Motor neuron (in vitro differentiated cells): Measurements from ENCODE around the gene TBCCD1. TPM values are rescaled to one million over a fixed set of nuclear protein-coding genes. Genes with fewer than 3 reads are reported as not detected.
A peak's percentile ranks its signal among the peaks of the same experiment; 100 is the strongest.
"Not testable (repeated sequence)": the region's sequence is repeated elsewhere in the genome, so short reads cannot be mapped to it uniquely, and the experiment has no call there.

ENCODE experiments used
- ATAC-seq, 8 experiments: fragments of 200-7000 bp; cut with Tn5 transposase; replicated peaks in 6 of 8; 2 replicates each; pipeline ENCODE4 v1.8.0; 2021; ENCODE audit warnings: mild to moderate bottlenecking in 8 of 8, moderate library complexity in 8 of 8
- H3K27ac ChIP-seq, 2 donors: fragments of 250-450 bp; sonication (Bioruptor Pico); 2 replicates each; pipeline ENCODE4 v1.9.0; 2021; ENCODE audit warnings: antibody characterized with exemption in 2 of 2, mild to moderate bottlenecking in 2 of 2, moderate library complexity in 1 of 2
- H3K4me1 ChIP-seq, 2 donors: fragments of 250-450 bp; sonication (Bioruptor Pico); replicated peaks in 1 of 2; 2 replicates each; pipeline ENCODE4 v1.6.1; 2021; ENCODE audit warnings: antibody characterized with exemption in 2 of 2, mild to moderate bottlenecking in 2 of 2, moderate library complexity in 1 of 2
- H3K4me3 ChIP-seq, 5 donors: fragments of 250-450 bp; sonication (Bioruptor Pico); 2 replicates each; pipeline ENCODE4 v1.9.0; 2021; ENCODE audit warnings: antibody characterized with exemption in 5 of 5, mild to moderate bottlenecking in 5 of 5, moderate library complexity in 4 of 5
- WGBS, 10 experiments: fragments of 450-650 bp; shearing (Covaris generic); methylation state at CpG; one replicate each; pipeline ENCODE4 v1.0.0; 2022; 5-methylcytosine and 5-hydroxymethylcytosine counted together
- in situ Hi-C, 9 experiments: fragments of 400-800 bp; cut with MboI; loops; one replicate each; pipeline ENCODE4 v1.15.0; 2021; ENCODE audit warnings: low sequenced_read_pairs in 9 of 9, low pct_unique_long_range_greater_than_20kb in 2 of 9; ENCODE audit not compliant: unreplicated experiment in 9 of 9
- total RNA-seq, 8 experiments: library from RNA; unstranded; fragments of 300-600 nt; gene quantifications; 2 replicates each; pipeline versions ENCODE4 v1.2.3 to v1.2.4, GENCODE V29; 2022

Gene TBCCD1
- total RNA-seq, 8 experiments from 2014 or later = 8.4 to 16.6 (median 12.6) TPM

DNA sequence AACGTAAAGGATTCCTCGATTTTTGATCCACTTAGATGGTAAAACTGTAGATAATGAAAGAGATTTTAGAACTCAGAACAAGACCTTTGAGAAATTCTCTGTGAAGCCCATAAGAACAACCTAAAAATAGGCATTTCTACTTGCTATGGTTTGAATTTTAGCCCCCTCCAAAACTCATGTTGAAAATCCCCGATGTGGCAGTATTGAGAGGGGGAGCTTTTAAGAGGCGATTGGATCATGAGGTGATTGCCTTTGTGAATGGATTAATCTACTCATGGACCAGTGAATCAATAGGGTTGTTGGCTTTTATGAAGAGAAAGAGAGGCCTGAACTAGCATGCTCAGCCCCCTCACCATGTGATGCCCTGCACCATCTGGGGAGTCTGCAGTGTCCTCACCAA is 25.5 kb upstream of the TBCCD1 start:
- ATAC-seq = no peak
- in situ Hi-C loops = loop anchor here in 1 of 9 experiments (25.0 kb wide), 1 partner anchor 195 kb away; the partner anchor contains the start of gene EIF4A2
- no peak overlapping the region for H3K27ac ChIP-seq
- no peaks in the 10 kb centered on the region for H3K4me1 ChIP-seq
- H3K4me3 ChIP-seq = no peak overlapping the region
- WGBS, 10 experiments = 44 to 100% (median 92%) methylated on average over 1 to 4 of the region's 4 CpGs

DNA sequence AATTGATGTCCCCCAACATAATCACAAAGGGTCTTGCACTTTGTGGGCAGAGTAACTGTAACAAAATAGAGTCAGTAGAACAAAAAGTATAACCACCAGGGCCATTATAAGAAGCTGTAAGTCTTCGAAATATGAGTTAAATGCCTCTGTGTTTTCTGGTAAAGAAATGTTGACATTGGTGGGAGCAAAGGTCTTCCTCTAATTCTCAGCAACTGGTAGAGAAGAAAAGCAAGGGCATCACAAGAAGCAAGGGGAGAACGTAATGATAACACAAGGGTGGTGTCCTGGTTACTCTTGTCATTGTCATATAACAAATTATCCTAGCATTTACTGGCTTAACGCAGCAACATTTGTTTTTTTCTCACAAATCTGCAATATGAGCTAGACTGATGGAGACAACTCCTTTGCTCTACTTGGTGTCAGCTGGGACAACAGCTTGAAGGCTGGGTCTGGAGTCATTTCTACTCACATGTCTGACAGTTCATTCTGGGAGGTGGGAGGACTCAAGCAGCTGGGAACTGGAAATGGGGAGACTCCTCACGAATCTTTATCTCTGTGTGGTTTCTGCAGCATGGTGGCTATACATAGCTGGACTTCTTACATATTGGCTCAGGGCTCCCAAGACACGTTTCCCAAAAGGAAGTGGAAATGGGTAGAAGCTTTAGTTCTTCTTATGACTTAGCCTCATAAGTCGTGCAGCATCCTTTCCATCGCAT is 23.6 kb upstream of the TBCCD1 start:
- no peak overlapping the region for H3K27ac ChIP-seq
- no peak overlapping the region for H3K4me3 ChIP-seq
- H3K4me1 ChIP-seq = no peaks in the 10 kb centered on the region
- no peak for ATAC-seq
- in situ Hi-C loops = loop anchor here in 1 of 9 experiments (25.0 kb wide), 1 partner anchor 197 kb away; the partner anchor contains the start of gene EIF4A2
- WGBS, 10 experiments = 20 to 93% (median 74%) methylated on average over 1 to 7 of the region's 7 CpGs

DNA sequence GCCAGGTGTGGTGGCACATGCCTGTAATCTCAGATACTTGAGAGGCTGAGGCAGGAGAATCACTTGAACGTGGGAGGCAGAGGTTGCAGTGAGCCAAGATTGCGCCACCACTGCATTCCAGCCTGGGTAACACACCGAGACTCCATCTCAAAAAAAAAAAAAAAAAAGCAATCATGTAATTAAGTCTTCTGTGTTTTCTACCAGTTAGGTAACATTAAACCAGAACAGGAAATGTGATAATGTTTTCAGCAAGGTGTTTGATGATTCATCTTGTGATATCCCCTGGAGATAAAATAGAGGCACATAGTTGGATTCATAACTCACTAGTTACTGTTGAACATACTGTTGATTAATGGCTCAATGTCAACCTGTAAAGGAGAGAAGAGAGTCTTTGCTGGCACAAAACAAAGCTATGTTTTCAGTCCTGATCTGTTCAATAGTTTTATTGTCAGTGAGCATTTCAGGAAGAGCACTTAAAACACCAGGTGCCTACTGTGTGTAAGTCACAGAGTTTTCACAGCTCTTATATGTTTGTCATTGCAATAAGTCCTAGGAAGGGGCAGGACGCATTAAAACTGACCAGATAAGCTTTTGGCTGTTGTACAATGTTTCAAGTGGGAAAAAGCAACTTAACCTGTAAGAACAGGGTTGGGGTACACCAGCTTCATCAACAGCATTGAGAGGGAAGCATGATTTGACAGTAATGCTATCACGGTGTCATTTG is 22.9 kb upstream of the TBCCD1 start:
- ATAC-seq = no peak
- WGBS, 10 experiments = 13 to 100% (median 69%) methylated on average over 1 to 5 of the region's 5 CpGs
- in situ Hi-C loops = loop anchor here in 1 of 9 experiments (25.0 kb wide), 1 partner anchor 197 kb away; the partner anchor contains the start of gene EIF4A2

DNA sequence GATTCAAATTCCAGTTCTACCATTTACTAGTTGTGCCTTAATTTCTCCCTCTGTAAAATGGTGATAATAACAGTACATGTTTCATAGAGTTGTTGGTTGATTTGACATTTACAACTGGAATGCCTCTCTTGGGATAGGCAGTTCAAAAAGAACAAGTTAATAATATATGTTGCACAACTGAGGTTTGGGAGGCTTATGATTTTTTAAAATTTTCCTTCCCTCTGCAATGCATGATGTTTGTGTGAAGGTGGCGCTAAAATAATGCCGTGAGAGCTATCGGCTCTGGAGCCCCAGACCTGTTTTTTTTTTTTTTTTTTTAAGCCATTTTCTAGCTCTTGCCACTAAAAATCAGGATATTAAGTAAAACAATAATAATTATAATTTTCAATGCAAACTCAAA is 22.0 kb upstream of the TBCCD1 start:
- Histone ChIP-seq H3K4me3 (no peak overlapping the region), H3K27ac (no peak overlapping the region), H3K4me1 (no peaks in the 10 kb centered on the region)
- peak in 2 of 8 experiments; percentile 45 to 52 for ATAC-seq
- in situ Hi-C loops = loop anchor here in 1 of 9 experiments (25.0 kb wide), 1 partner anchor 198 kb away; the partner anchor contains the start of gene EIF4A2
- 30 to 60% (median 43%) methylated on average over 2 to 3 of the region's 3 CpGs; no CpG with 5 or more reads in 1 of the 10 experiments for whole genome bisulfite sequencing, 10 experiments

More for the DNA sequence above, 22.9 kb upstream of the TBCCD1 start:
- no peak overlapping the region for H3K27ac ChIP-seq
- H3K4me1 ChIP-seq = no peaks in the 10 kb centered on the region
- H3K4me3 ChIP-seq = no peak overlapping the region

DNA sequence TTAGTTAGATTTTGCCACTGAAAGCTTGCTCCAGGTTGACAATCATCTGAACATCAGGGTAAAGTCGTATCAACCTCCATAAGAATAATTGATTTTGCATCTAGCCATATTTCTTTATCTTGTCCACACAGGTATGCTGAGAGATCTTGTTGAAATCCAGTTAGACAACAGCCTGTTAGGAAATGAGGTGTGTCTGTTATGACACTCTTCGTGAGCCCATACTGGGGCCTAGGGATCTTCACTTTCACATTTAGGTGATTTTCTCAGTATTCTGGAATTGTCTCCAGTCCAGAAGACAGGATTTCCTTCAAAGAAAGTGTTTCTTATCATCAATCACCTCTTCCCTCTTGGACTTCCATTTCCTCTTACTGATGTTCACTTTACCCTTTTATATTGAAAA is 21.5 kb upstream of the TBCCD1 start:
- no peak overlapping the region for H3K27ac ChIP-seq
- peak in 2 of 8 experiments; percentile 67 to 72 for ATAC-seq
- no peak overlapping the region for H3K4me3 ChIP-seq
- in situ Hi-C loops = loop anchor here in 1 of 9 experiments (25.0 kb wide), 1 partner anchor 199 kb away; the partner anchor contains the start of gene EIF4A2
- no peaks in the 10 kb centered on the region for H3K4me1 ChIP-seq
- 15 to 81% (median 57%) methylated on average over 1 to 2 of the region's 2 CpGs; no CpG with 5 or more reads in 3 of the 10 experiments for WGBS, 10 experiments

DNA sequence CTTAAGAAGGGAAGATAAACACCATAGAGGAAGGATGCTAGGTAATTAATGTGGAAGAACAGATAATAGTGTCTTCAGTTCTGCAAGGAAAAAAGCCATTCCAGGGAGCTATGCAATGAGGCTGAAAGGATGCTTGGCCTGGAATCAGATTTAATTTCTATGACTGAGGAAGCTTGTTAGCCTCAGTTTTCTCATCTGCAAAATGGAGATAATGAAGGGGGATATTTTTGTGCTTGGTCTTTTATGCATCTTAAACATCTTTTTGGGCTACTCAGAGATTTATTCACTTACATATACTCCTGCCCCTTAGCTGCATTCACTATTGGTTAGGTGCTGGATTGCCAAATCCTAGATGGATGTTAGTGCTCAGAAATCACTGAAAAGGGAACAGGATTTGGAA is 20.0 kb upstream of the TBCCD1 start:
- no peak overlapping the region for H3K27ac ChIP-seq
- no peak overlapping the region for H3K4me3 ChIP-seq
- ATAC-seq = no peak
- no peaks in the 10 kb centered on the region for H3K4me1 ChIP-seq
- in situ Hi-C loops = loop anchor here in 1 of 9 experiments (25.0 kb wide), 1 partner anchor 200 kb away; the partner anchor contains the start of gene EIF4A2

DNA sequence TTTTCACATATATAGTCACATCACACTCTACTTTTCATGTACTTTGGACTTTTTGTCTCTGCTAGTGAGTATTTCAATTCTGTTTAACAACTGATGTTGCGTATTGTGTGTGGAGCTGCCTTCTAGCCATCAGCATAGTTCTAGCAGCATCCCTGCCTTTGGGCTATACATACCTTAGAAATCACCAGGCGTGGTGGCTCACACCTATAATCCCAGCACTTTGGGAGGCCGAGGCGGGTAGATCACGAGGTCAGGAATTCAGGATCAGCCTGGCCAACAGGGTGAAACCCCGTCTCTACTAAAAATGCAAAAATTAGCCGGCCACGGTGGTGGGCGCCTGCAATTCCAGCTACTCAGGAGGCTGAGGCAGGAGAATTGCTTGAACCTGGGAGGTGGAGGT is 19.1 kb upstream of the TBCCD1 start:
- WGBS, 10 experiments = 86 to 100% (median 96%) methylated on average over 1 to 7 of the region's 9 CpGs; no CpG with 5 or more reads in 2 of the 10 experiments
- H3K27ac ChIP-seq, H3K4me1 ChIP-seq, ATAC-seq, H3K4me3 ChIP-seq: not testable (repeated sequence)
- in situ Hi-C loops = loop anchor here in 1 of 9 experiments (25.0 kb wide), 1 partner anchor 201 kb away; the partner anchor contains the start of gene EIF4A2

DNA sequence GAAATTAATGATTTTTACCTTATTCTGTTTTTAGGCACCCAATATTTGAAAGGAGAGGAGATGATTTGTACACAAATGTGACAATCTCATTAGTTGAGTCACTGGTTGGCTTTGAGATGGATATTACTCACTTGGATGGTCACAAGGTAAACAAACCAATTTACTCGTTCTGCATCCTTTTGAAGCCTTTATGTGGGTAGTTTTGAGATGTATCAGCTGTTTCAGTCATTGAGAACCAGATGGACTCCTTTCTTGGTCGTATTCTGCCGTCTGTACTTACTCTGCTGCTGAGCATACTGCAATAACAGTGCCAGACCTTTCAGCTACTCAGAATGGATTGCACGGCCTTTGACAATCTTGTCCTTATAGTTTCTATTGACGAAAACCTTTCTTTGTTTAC is 16.7 kb upstream of the TBCCD1 start:
- 30 to 74% (median 49%) methylated on average over 3 to 5 of the region's 5 CpGs for WGBS, 10 experiments
- in situ Hi-C loops = loop anchor here in 1 of 9 experiments (25.0 kb wide), 1 partner anchor 203 kb away; the partner anchor contains the start of gene EIF4A2
- Histone ChIP-seq H3K4me1 (no peaks in the 10 kb centered on the region), H3K27ac (no peak overlapping the region), H3K4me3 (no peak overlapping the region)
- ATAC-seq = no peak

DNA sequence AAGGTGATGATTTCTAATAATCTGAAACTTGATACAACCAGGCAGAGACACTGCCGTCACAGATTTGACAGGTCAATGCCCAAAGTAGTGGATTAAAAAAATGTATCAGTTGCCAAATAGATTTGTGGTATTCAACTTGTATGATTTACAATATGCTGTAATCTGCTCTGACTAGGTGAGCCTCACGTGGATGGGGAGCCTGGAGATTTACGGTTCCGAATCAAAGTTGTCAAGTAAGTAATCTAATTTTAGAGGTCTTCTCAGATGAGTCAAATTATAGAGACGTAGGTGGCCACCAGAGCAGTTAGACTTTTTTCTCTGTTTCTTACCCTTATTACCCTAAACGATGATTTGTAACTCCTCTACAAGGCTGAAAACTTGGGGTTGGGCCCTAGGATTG is 15.4 kb upstream of the TBCCD1 start:
- WGBS, 10 experiments = 83 to 100% (median 97%) methylated on average over 1 to 6 of the region's 6 CpGs; no CpG with 5 or more reads in 1 of the 10 experiments
- Histone ChIP-seq H3K27ac (no peak overlapping the region), H3K4me1 (no peaks in the 10 kb centered on the region), H3K4me3 (no peak overlapping the region)
- in situ Hi-C loops = loop anchor here in 1 of 9 experiments (25.0 kb wide), 1 partner anchor 205 kb away; the partner anchor contains the start of gene EIF4A2
- ATAC-seq = no peak

DNA sequence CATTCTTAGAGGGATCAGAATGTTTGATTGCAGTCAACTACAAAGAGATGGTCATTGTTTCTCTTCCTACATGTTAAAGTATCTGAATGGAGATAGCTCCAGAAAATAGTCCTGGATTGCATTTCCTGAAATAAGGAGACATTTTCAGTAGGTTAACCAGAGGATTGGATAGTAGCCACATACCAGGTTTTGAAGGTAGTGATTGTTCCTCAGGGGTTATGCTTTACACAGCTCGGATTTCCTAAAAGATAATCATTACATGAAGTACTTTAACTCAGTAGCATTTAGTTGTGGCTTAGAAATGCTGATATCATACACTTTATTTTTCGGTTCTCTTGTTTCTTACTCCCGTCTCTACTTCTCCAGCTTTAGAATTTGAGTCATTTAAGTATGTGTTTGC is 13.6 kb upstream of the TBCCD1 start:
- 80 to 100% (median 94%) methylated on average over 1 to 3 of the region's 3 CpGs for WGBS, 10 experiments
- H3K4me1 ChIP-seq = no peaks in the 10 kb centered on the region
- no peak for ATAC-seq
- in situ Hi-C loops = loop anchor here in 1 of 9 experiments (25.0 kb wide), 1 partner anchor 207 kb away; the partner anchor contains the start of gene EIF4A2
- no peak overlapping the region for H3K4me3 ChIP-seq
- H3K27ac ChIP-seq = no peak overlapping the region

DNA sequence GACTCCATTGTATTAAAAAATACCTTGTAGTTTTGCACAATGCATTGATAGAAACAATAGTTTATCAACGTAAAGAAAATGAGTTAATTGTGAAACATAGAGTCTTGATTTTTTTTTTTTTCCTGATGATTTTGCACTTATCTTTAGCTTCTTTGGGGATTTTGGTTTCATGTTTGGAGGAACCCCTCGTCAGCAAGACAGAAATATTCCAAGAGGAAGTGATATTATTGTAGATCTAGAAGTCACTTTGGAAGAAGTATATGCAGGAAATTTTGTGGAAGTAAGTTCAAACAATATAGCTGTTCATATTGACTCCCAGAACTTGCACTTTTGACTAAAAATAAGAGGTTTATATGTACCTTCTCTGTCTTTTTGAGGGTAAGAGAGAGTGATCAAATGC is 10.4 kb upstream of the TBCCD1 start:
- no peak for ATAC-seq
- no peaks in the 10 kb centered on the region for H3K4me1 ChIP-seq
- in situ Hi-C loops = loop anchor here in 1 of 9 experiments (25.0 kb wide), 1 partner anchor 210 kb away; the partner anchor contains the start of gene EIF4A2
- no peak overlapping the region for H3K4me3 ChIP-seq
- no peak overlapping the region for H3K27ac ChIP-seq
- 37 to 100% (median 94%) methylated on average over 1 to 2 of the region's 2 CpGs for WGBS, 10 experiments

DNA sequence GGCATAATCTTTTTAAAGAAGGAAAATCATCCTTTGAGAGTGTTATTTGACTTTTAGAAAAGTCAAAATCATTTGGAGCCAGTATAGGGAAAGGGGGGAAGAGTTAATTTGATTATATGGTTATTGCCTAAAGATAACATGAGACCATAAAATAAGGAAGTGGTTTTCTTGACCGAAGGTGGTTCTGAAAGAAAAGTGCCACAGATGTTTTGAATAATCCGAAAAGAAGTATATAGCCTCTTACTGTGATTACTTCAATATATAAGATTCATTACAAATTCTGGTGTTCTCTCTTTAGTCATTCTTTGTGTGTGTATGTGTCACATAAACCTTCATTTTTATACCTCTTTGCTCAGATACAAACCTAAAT is 4.5 kb upstream of the TBCCD1 start:
- H3K27ac ChIP-seq = no peak overlapping the region
- peak overlapping the region in 4 of 5 donors; percentile 79 to 100 (median 93) for H3K4me3 ChIP-seq
- peaks cover 3 to 8% of the 10 kb centered on the region in 2 donors for H3K4me1 ChIP-seq
- no peak for ATAC-seq
- in situ Hi-C loops = loop anchor here in 1 of 9 experiments (25.0 kb wide), 1 partner anchor 584 kb away; no protein-coding TSS in a partner anchor
- WGBS, 10 experiments = 31 to 100% (median 77%) methylated on average over 2 of the region's 2 CpGs
